Suppressor macrophage treated with lipopolysaccharide for 4 hours (primary cell): ENCODE data around the gene COPA.

Experiments
- DNase-seq: peaks from one replicate; pipeline ENCODE4 v3.0.0-alpha.2; 2020

COPA gene

GRCh38 chr1:160362168-160362957 lies 19.3 kb upstream of the COPA start:
- DNase-seq: no peak

DNA sequence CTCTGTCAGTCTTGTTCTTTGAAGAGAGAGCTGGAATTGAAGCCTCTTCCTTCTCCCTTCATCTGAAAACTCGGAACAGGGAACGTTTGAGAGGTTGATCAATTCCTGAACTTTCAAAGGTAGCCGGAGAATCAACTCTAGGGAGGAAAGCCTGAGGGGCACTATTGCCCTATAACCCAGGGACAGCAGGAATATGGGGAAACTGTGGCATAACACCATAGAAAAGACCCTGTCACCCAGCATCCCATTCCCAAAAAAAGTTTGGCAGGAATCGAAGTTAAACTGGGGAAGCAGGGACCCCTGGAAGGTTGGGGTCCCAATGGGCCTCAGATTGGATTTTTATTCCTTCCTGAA lies 18.7 kb upstream of the COPA start:
- DNase-seq: no peak

DNA sequence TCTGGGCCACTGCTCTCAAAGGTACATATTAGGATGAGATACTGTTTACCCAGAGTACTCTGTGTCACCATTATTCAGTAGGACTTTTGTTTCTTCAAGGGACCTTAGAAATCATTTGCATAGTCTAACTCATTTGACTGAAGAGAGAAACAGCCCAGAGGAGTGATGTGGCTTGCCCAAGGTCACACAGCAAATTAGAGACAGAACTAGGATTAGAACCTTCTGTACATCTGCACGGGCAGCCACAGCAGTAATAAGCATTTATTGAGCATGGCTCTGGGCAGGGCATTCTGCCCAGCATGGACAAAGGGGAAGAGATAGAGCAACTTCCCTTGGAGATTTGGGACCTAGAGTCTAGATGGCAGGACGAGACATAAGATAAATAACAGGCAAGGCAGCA lies 18.1 kb upstream of the COPA start:
- DNase-seq: no peak

GRCh38 chr1:160360227-160360695 lies 17.2 kb upstream of the COPA start:
- no peak for DNase-seq

- DNase-seq: no peak
These were observed 16.6 kb upstream of the COPA start for GRCh38 chr1:160359559-160360226.

- no peak for DNase-seq
These were observed 15.0 kb upstream of the COPA start for GRCh38 chr1:160358073-160358472.

GRCh38 chr1:160357286-160358002 lies 14.4 kb upstream of the COPA start:
- no peak for DNase-seq

DNA sequence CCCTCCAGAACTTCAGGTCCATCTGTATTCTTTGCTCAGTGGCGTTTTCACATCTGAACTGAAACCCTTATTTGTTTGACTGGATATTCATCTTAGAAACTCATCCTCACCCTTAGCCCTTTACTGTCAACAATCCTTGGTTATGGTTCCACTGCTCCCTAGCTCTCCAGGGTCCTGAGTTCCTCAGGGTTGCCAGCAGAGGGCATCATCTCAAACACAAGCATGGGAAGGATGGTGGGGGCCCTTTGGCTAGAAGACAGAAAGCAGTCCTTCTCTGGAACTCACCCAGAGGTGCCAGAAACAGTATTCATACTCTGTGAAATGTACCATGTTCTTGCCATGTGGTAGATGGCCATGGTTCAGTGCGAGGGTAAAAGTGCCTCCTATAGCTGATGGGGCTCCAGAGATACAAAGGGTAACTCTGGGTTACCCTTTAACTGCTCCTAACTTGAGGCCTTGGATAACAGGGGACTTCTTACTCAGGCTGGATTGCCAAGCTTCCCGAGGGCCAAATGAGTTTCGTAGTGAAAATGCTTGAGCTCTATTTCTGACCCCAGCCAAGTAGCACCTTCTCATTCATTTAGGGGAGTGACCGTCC lies 11.4 kb upstream of the COPA start:
- no peak for DNase-seq

DNA sequence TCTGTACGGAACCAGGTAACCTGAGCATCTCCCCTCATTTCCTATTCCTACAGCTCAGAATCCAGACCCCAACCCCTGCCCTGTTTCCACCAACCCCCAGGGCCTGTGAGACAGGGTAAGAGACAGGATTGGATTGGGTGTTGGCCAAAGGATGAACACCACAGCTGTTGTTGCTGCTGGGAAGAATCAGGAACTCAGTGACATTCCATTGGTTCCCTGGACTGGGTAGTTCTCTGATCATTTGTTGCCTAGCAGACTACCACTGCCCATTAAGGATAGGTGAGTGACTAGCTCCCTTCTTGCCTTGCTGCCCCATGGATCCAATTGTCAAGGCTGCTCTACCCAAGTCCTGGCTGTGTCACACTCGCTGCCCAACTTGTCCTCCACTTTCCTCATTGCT lies 10.2 kb upstream of the COPA start:
- no peak for DNase-seq

- no peak for DNase-seq
These were observed 9.5 kb upstream of the COPA start for GRCh38 chr1:160352555-160352954.

GRCh38 chr1:160351629-160352028 lies 8.6 kb upstream of the COPA start:
- DNase-seq: no peak

DNA sequence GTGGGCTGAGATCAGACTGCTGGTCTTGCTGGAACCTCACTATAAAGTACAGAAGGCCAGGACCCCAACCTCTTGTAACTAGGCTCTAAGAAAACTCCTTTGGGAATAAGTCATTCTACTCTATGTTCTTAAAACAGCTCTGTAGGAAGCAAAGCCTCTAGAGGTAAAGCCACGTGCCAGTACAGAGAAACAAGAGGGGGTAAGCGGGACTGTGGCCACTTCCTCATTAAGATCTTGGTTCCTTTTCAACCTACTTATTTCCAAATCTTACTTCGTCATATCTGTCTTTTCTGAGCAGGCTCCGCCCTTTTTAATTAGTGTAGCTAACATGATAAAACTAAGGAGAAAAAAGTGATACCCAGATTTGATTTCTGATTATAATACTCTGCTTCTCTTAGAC lies 3.9 kb upstream of the COPA start:
- DNase-seq: peak; percentile 92

- peak; percentile 39 for DNase-seq
These were observed 3.4 kb upstream of the COPA start for GRCh38 chr1:160346463-160346862.

DNA sequence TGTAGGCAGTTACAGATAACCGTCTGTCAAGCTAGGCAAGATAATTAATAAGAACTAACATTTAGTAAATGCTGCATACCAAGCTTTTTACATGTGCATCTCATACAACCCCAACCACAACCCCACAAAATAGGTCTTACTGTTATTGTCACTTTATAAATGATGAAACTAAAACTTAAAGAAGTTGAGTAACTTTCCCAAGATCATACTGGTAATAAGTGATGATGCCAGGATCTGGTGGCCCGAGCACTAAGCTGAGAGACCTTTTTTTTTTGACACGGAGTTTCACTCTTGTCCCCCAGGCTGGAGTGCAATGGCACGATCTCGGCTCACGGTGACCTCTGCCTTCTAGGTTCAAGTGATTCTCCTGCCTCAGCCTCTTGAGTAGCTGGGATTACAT lies 1.9 kb upstream of the COPA start:
- peak; percentile 50 for DNase-seq

DNA sequence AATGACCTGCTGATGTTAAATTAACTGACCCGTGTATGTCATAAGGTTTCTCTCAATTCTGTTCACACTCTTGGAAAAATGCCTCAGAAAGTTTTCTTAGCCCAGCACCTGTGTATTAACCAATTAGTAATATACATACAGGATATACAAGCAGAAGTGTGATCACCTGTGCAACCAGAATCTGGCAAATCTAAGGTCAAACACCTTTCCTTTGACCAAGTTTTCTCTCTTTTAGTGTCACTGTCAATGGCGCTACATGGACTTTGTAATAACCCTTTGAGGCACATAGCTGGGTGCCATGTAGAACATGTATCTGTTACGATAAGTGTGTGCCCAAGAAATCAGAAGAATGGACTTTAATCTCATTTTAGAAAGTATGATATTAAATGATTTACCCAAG lies 1.2 kb upstream of the COPA start:
- no peak for DNase-seq

GRCh38 chr1:160342526-160342925 lies 524 bp downstream of the COPA start:
- no peak for DNase-seq

GRCh38 chr1:160340866-160341265 lies 2.2 kb downstream of the COPA start:
- DNase-seq: no peak

GRCh38 chr1:160340146-160340545 lies 2.9 kb downstream of the COPA start:
- DNase-seq: no peak

GRCh38 chr1:160338580-160338979 lies 4.5 kb downstream of the COPA start:
- peak; percentile 86 for DNase-seq

DNA sequence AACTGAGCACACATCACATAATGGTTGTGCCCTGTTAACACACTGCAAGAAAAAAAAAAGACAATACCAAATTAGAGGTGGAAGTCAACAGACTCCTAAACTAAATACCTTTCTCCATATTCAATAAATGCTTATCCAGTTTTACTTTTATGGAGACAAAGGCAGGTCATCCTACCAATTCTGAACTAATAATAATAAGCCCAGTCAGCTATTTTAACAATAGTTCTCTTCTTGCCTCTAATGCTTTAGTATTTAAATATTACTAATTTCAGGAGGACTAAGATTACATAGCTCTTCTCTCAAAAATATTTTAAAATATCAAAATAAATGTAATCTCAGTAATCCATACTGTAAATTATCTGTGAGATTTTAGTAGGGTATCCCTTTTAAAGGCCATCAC lies 10.5 kb downstream of the COPA start:
- DNase-seq: no peak

DNA sequence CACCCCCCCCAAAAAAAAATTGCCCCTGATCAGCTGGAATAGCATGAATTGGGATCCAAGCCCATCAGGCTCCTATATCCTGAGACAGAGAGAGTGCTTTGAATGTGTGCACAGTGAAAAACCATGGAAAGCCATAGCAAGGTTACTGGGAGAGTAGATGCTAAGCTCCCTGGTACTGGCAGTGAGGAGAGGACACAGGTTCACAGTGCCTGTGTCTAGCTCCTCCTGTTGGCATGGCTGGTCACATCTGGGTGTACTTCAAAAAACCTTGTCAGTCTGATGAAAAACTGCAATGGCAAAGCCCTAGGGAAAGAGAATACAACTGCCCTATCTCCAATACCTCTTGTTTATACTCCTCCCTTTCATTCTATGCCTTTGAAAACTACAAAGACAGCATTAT lies 12.9 kb downstream of the COPA start:
- DNase-seq: no peak

- no peak for DNase-seq
These were observed 14.9 kb downstream of the COPA start for GRCh38 chr1:160328184-160328583.

GRCh38 chr1:160326418-160326817 lies 16.6 kb downstream of the COPA start:
- DNase-seq: no peak

DNA sequence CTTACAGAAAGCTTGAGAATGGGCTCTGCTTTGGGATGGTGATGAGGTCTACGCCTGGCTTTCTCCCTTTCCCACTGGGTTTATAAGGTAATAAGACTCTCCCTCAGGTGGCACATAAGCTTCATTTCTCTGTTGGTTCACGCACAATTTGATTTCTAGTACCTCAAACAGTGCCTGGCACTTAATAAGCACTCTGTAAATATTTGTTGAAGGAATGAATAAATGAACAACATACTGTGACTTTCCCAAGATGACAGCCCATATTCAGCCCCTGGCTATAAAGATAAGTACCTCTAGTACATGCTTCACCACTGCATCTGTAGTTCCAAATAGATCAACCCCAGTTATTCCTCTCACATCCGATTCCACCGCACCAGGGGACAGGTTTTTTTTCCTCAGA lies 17.8 kb downstream of the COPA start:
- no peak for DNase-seq
